MM.1S (cell line): ENCODE results near the gene TBL1X.

Source experiments
- DNase-seq: peaks from one replicate; pipeline ENCODE4 v3.0.0-alpha.2; 2015
- H2AFZ ChIP-seq: fragments of 300-600 bp; sonication (generic); 2 replicates; pipeline ENCODE4 v1.6.0; 2016; ENCODE audit warnings: antibody characterized with exemption, low read length
- H3F3A ChIP-seq: fragments of 300-600 bp; sonication (generic); 2 replicates; pipeline ENCODE4 v1.6.1; 2016; ENCODE audit warnings: mild to moderate bottlenecking, antibody characterized with exemption, low read length, moderate library complexity, mixed read lengths; ENCODE audit not compliant: insufficient read depth
- H3K27ac ChIP-seq: fragments of 300-600 bp; sonication (generic); 2 replicates; pipeline ENCODE4 v1.5.1; 2016; ENCODE audit warnings: mild to moderate bottlenecking, low read length
- H3K27me3 ChIP-seq: fragments of 300-600 bp; sonication (generic); replicated peaks from 2 replicates; pipeline ENCODE4 v1.6.0; 2016; ENCODE audit warnings: low read length; ENCODE audit not compliant: insufficient read depth
- H3K36me3 ChIP-seq: fragments of 300-600 bp; sonication (generic); replicated peaks from 2 replicates; pipeline ENCODE4 v1.6.1; 2016; ENCODE audit warnings: mild to moderate bottlenecking, low read length, mixed read lengths; ENCODE audit not compliant: insufficient read depth
- H3K4me1 ChIP-seq: fragments of 300-600 bp; sonication (generic); 2 replicates; pipeline ENCODE4 v1.6.1; 2016; ENCODE audit warnings: low read length, mixed read lengths
- H3K4me2 ChIP-seq: fragments of 300-600 bp; sonication (generic); 2 replicates; pipeline ENCODE4 v1.6.0; 2016; ENCODE audit warnings: low read depth, low read length
- H3K4me3 ChIP-seq: fragments of 300-600 bp; sonication (generic); 2 replicates; pipeline ENCODE4 v1.5.1; 2016; ENCODE audit warnings: low read length, mixed read lengths
- H3K79me2 ChIP-seq: fragments of 300-600 bp; sonication (generic); 2 replicates; pipeline ENCODE4 v1.6.1; 2016; ENCODE audit warnings: mixed run types, low read length, mixed read lengths
- H3K9ac ChIP-seq: fragments of 300-600 bp; sonication (generic); 2 replicates; pipeline ENCODE4 v1.6.1; 2016; ENCODE audit warnings: low read length, mixed read lengths
- H3K9me2 ChIP-seq: fragments of 300-600 bp; sonication (generic); replicated peaks from 2 replicates; pipeline ENCODE4 v1.6.1; 2016; ENCODE audit warnings: mild to moderate bottlenecking, low read length, mixed read lengths; ENCODE audit not compliant: insufficient read depth
- H3K9me3 ChIP-seq: fragments of 300-600 bp; sonication (generic); replicated peaks from 2 replicates; pipeline ENCODE4 v1.6.1; 2016; ENCODE audit warnings: mild to moderate bottlenecking, low read length, mixed read lengths; ENCODE audit not compliant: insufficient read depth
- H4K20me1 ChIP-seq: fragments of 300-600 bp; sonication (generic); 2 replicates; pipeline ENCODE4 v1.6.1; 2016; ENCODE audit warnings: mild to moderate bottlenecking, low read length, moderate library complexity, mixed read lengths; ENCODE audit not compliant: insufficient read depth
- EZH2 ChIP-seq: fragments of 300-600 bp; sonication (generic); optimal IDR thresholded peaks from 2 replicates; pipeline ENCODE3; 2017; ENCODE audit warnings: low read depth, mild to moderate bottlenecking, antibody characterized with exemption, low read length, mixed read lengths
- EZH2phosphoT487 ChIP-seq: fragments of 300-600 bp; sonication (generic); IDR thresholded peaks from 2 replicates; pipeline ENCODE4 v1.6.1; 2018; ENCODE audit warnings: antibody characterized with exemption, low read length
- TF ChIP-seq, protein P1 (sequence below): fragments of 300-600 bp; sonication (generic); IDR thresholded peaks from 2 replicates; pipeline ENCODE4 v1.5.1; 2016; ENCODE audit warnings: antibody characterized with exemption, low read length, mixed read lengths

TBL1X gene

GRCh38 chrX:9745417-9746115 lies 280.7 kb downstream of the TBL1X start:
- no peaks in the 10 kb centered on the region for H3F3A ChIP-seq
- H3K4me1 ChIP-seq: no peaks in the 10 kb centered on the region
- H3K9me3 ChIP-seq: no peaks in the 10 kb centered on the region
- H3K79me2 ChIP-seq: no peaks in the 10 kb centered on the region
- no peak for DNase-seq
- no peak overlapping the region for H3K4me3 ChIP-seq
- no peak overlapping the region for H3K4me2 ChIP-seq
- H3K27me3 ChIP-seq: no peaks in the 10 kb centered on the region
- H3K27ac ChIP-seq: no peak overlapping the region
- H2AFZ ChIP-seq: no peak overlapping the region
- H4K20me1 ChIP-seq: no peaks in the 10 kb centered on the region
- no peak for TF ChIP-seq EZH2phosphoT487
- TF ChIP-seq, protein P1, sequence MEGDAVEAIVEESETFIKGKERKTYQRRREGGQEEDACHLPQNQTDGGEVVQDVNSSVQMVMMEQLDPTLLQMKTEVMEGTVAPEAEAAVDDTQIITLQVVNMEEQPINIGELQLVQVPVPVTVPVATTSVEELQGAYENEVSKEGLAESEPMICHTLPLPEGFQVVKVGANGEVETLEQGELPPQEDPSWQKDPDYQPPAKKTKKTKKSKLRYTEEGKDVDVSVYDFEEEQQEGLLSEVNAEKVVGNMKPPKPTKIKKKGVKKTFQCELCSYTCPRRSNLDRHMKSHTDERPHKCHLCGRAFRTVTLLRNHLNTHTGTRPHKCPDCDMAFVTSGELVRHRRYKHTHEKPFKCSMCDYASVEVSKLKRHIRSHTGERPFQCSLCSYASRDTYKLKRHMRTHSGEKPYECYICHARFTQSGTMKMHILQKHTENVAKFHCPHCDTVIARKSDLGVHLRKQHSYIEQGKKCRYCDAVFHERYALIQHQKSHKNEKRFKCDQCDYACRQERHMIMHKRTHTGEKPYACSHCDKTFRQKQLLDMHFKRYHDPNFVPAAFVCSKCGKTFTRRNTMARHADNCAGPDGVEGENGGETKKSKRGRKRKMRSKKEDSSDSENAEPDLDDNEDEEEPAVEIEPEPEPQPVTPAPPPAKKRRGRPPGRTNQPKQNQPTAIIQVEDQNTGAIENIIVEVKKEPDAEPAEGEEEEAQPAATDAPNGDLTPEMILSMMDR: no peak
- no peak for TF ChIP-seq EZH2
- H3K36me3 ChIP-seq: no peaks in the 10 kb centered on the region
- H3K9me2 ChIP-seq: no peaks in the 10 kb centered on the region
- no peak overlapping the region for H3K9ac ChIP-seq

- no peak overlapping the region for H3K9ac ChIP-seq
- no peaks in the 10 kb centered on the region for H3K27me3 ChIP-seq
- no peak overlapping the region for H2AFZ ChIP-seq
- no peak for DNase-seq
- H3F3A ChIP-seq: no peaks in the 10 kb centered on the region
- H3K79me2 ChIP-seq: no peaks in the 10 kb centered on the region
- H4K20me1 ChIP-seq: no peaks in the 10 kb centered on the region
- no peaks in the 10 kb centered on the region for H3K4me1 ChIP-seq
- no peak overlapping the region for H3K4me3 ChIP-seq
- no peaks in the 10 kb centered on the region for H3K9me3 ChIP-seq
- H3K4me2 ChIP-seq: no peak overlapping the region
- no peaks in the 10 kb centered on the region for H3K9me2 ChIP-seq
- H3K27ac ChIP-seq: no peak overlapping the region
- H3K36me3 ChIP-seq: no peaks in the 10 kb centered on the region
- TF ChIP-seq EZH2 (no peak), EZH2phosphoT487 (no peak)
- TF ChIP-seq, protein P1: no peak
These were observed 281.5 kb downstream of the TBL1X start for GRCh38 chrX:9746148-9746888.

GRCh38 chrX:9747644-9748043 lies 282.8 kb downstream of the TBL1X start:
- no peak overlapping the region for H2AFZ ChIP-seq
- H3K9ac ChIP-seq: no peak overlapping the region
- no peak for TF ChIP-seq EZH2
- no peak for TF ChIP-seq EZH2phosphoT487
- TF ChIP-seq, protein P1: no peak
- no peaks in the 10 kb centered on the region for H4K20me1 ChIP-seq
- no peak overlapping the region for H3K4me3 ChIP-seq
- no peaks in the 10 kb centered on the region for H3K79me2 ChIP-seq
- H3K9me3 ChIP-seq: no peaks in the 10 kb centered on the region
- no peaks in the 10 kb centered on the region for H3F3A ChIP-seq
- H3K27me3 ChIP-seq: no peaks in the 10 kb centered on the region
- no peaks in the 10 kb centered on the region for H3K9me2 ChIP-seq
- DNase-seq: no peak
- H3K4me1 ChIP-seq: no peaks in the 10 kb centered on the region
- no peaks in the 10 kb centered on the region for H3K36me3 ChIP-seq
- H3K4me2 ChIP-seq: no peak overlapping the region
- H3K27ac ChIP-seq: no peak overlapping the region
